Coronary artery (tissue), 2 donors: ENCODE results near the gene ZNF717.
"Not testable (repeated sequence)": the region's sequence is repeated elsewhere in the genome, so short reads cannot be mapped to it uniquely, and the experiment has no call there.

ENCODE experiments used
- DNase-seq: peaks from one replicate; pipeline ENCODE4 v3.0.0-alpha.2; 2017; ENCODE audit warnings: low spot score
- H3K27ac ChIP-seq, 2 donors: fragments of 200-600 bp; sonication (generic); one replicate each; pipeline ENCODE4 v1.5.1; 2016 to 2019
- H3K4me3 ChIP-seq: fragments of 200-600 bp; sonication (generic); 2 replicates; pipeline ENCODE4 v1.5.1; 2016; ENCODE audit warnings: mild to moderate bottlenecking, moderate library complexity
- TF ChIP-seq, protein P1 (sequence below): fragments of 200-600 bp; sonication (generic); IDR thresholded peaks from one replicate; pipeline ENCODE4 v1.5.1; 2019; ENCODE audit warnings: antibody characterized with exemption

The ZNF717 gene

DNA sequence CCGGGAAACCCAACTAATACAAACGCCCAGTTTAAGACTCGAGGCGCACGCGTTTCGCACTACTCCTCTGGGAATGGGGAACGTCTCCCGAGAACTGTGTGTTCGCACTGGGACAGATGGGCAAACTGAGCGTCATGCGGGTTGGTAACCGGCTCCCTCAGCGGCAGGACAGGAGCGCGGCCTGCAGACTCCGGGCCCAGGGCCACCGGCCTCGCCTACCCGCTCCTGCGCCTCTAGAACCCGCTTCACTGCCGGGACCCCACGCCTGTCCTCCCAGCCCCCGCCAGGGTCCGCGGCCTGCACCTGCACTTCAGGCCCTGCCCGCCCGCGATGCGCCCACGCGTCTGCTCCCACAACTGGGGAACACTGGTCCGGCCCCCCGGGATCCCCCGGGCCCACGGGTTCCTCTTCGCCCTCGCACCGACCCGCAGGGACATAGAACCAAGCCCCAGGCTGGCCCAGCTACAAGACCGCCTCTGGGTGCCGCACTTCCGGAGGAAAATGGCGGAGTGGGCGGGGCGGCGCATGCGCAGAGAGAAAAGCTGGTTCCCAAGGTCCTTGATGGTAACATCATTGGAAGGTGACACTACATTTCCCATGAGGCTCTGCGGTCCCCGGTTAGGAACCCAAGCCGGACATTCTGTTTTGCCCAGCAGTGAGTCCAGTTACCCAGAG lies at the start of gene ZNF717:
TSS of gene ZNF717 (minus strand) at position 469 of the 675 bp plus-strand sequence. CDS start 2,187 bp downstream, outside the sequence.
- DNase-seq: peak; percentile 93
- H3K4me3 ChIP-seq: peak within 1 kb of the TSS; percentile 94
- H3K27ac ChIP-seq: peak within 1 kb of the TSS; percentile 89 to 95

DNA sequence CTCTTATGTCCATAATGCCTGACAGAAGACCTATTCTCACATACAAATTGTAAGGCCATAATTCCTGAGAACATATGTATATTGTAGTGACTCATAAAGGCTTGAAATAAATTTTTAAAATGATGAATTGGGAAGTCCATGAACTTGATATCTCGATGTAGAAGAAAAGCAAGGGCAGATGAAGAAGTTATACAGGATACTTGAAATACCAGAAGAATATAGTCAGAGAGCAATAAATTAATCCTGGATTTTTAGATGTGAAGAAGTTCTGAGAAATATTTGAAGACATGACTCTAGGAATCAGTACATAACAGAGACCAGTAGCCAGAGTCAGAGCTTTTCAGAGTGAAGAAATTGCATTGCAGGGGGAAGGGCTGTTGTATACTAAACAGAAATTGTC lies 45.7 kb upstream of the ZNF717 start:
- not testable (repeated sequence) for DNase-seq, H3K4me3 ChIP-seq, H3K27ac ChIP-seq

DNA sequence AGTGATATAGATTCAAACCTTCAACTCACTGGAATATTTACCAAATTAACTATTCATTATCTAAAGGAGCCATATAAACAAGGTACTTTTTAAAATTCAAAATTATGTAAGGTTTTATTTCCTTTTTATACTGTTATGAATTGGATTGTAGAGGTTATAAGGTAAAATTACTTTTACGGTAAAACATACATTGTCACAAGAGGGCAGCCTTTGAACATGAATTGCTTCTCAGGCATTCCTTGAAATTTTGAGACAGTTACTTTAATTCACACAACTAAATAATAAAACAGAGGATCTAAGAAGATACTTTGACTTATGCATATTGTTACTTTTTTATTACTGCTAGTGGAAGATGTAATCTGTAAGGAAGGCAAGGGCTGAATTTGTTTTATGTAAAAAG lies 32.7 kb upstream of the ZNF717 start:
- not testable (repeated sequence) for H3K4me3 ChIP-seq, H3K27ac ChIP-seq, DNase-seq

DNA sequence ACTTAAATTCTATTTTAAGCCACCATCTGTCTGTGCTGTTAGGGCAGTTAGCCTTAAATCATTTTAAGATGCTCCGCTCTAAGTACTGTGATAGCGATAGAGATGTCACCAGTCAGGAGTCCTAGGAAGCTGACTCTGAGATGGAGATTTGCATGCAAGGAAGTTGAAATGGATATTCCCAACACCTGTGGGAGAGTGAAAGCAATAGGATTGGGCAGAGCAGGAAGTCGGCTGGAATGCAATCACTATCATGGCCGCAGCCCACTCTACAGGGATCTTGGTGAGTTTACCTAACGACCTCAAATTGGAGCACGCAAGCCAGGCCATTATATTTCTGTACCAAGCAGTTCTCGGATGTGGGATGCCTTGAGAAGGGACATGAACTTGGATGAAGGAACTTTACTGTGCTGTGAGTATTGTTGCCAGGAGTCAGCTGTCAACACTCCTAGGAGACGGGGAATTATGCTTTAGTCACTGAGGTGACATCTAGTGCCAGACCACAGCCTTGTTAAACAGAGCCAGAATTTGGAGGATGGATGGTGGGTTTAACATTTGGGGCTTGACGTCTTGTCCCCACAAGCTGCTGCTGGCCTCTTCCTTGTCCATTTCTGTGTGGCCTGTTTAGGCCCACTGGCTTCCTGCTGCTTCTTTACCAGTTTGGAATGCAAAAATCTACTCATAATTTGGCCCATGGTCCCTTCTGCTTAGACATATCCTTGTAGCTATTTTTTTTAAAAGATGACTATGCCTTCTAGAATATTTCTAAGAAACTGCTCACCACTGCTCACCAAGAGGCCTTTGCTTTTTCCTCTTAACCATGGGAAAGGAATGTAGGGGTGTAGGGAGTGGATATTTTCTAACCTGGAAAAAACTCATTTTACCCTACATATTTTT lies 31.2 kb upstream of the ZNF717 start:
- not testable (repeated sequence) for H3K4me3 ChIP-seq, DNase-seq
- H3K27ac ChIP-seq: peak overlapping the region in 1 of 2 donors; percentile 53

DNA sequence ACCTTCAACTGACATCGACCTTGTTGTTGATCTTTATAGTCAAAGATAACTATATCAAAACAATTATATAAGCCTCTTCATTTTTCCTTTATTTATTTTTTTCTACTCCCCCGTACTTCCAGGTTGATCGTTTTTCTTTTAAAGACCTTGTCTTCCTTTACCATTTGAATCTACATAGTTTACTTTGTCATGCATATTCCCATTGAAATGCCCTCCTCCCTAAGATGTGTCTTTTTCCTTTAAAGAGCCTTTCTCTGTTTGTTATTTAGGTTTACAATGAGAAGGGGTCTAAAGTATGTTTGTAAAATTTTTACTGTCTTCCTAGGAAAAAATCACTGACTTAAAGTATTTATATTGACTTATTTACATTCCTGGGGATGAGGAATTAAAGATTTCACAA lies 29.4 kb upstream of the ZNF717 start:
- no peak overlapping the region for H3K4me3 ChIP-seq
- TF ChIP-seq, protein P1, sequence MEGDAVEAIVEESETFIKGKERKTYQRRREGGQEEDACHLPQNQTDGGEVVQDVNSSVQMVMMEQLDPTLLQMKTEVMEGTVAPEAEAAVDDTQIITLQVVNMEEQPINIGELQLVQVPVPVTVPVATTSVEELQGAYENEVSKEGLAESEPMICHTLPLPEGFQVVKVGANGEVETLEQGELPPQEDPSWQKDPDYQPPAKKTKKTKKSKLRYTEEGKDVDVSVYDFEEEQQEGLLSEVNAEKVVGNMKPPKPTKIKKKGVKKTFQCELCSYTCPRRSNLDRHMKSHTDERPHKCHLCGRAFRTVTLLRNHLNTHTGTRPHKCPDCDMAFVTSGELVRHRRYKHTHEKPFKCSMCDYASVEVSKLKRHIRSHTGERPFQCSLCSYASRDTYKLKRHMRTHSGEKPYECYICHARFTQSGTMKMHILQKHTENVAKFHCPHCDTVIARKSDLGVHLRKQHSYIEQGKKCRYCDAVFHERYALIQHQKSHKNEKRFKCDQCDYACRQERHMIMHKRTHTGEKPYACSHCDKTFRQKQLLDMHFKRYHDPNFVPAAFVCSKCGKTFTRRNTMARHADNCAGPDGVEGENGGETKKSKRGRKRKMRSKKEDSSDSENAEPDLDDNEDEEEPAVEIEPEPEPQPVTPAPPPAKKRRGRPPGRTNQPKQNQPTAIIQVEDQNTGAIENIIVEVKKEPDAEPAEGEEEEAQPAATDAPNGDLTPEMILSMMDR: no peak
- no peak overlapping the region for H3K27ac ChIP-seq
- no peak for DNase-seq

DNA sequence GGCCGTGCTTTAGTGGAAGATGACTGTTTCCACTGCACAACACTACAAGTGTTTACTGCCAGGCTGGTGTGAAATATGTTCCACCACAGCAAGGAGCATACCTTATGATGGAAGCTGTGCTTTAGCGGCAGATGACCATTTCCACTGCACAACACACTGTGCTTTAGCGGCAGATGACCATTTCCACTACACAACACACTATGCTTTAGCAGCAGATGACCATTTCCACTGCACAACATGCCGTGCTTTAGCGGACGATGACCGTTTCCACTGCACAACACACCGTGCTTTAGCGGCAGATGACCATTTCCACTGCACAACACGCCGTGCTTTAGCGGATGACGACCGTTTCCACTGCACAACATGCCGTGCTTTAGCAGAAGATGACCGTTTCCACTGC lies 2.8 kb downstream of the ZNF717 start:
- DNase-seq: no peak
- TF ChIP-seq, protein P1: no peak
- Histone ChIP-seq H3K4me3 (no peak overlapping the region), H3K27ac (no peak overlapping the region)

DNA sequence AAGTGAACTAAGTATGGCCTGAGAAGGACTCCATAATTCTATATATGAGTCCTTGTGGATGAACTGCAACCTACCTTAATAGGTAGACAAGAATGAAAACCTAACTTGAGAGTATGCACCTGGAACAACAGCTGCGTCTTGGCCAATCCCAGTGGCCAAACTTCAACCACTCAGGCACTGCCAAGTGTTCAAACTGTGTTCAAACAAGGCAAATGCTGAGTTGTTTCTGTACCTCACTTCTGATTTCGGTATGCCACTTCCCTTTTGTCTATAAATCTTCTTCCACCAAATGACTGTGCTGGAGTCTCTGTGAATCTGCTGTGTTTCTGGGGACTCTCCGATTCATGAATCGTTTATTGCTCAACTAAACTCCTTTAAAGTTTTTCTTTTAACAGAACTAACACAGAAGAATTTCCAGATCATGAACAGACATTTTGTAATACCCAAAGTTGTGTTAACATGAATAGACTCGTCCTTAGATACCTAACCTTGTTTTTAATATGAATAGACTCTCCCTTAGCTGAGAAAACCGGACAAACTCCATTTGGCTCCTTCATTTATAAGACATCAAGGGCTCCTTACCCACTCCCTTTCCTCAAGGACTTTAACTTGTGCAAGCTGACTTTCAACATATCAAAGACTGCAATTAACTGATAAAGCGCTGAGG lies 4.1 kb downstream of the ZNF717 start:
- no peak overlapping the region for H3K4me3 ChIP-seq
- DNase-seq: no peak
- TF ChIP-seq, protein P1: no peak

DNA sequence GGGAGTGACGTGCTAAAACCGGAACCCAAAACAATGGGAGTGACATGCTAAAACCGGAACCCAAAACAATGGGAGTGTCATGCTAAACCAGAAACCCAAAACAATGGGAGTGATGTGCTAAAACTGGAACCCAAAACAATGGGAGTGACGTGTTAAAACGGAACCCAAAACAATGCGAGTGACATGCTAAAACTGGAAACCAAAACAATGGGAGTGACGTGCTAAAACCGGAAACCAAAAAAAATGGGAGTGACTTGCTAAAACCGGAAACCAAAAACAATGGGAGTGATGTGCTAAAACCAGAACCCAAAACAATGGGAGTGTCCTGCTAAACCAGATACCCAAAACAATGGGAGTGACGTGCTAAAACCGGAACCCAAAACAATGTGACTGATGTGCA lies 7.6 kb downstream of the ZNF717 start:
- H3K4me3 ChIP-seq, H3K27ac ChIP-seq, DNase-seq: not testable (repeated sequence)

More for the DNA sequence above, 4.1 kb downstream of the ZNF717 start:
- no peak overlapping the region for H3K27ac ChIP-seq

DNA sequence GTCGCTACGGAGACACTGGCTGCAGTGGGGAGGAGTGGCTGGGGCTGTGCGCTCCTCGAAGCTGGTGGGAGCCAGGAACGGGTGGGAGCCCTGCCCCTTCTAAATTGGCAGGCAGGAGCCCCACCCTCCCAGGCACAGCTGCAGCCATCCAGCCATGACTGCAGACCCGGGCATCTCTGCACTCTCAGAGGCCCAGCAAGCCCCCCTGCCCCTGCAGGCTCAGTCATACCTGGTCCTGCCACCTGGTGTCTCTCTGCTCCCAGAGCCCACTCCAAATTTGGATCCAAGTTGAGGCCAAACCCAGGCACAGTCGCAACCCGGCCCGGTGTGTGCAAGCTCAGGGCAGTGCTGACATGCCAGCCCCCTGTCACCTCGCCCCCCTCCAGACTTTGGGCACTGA lies 13.7 kb downstream of the ZNF717 start:
- not testable (repeated sequence) for H3K4me3 ChIP-seq, H3K27ac ChIP-seq, DNase-seq

DNA sequence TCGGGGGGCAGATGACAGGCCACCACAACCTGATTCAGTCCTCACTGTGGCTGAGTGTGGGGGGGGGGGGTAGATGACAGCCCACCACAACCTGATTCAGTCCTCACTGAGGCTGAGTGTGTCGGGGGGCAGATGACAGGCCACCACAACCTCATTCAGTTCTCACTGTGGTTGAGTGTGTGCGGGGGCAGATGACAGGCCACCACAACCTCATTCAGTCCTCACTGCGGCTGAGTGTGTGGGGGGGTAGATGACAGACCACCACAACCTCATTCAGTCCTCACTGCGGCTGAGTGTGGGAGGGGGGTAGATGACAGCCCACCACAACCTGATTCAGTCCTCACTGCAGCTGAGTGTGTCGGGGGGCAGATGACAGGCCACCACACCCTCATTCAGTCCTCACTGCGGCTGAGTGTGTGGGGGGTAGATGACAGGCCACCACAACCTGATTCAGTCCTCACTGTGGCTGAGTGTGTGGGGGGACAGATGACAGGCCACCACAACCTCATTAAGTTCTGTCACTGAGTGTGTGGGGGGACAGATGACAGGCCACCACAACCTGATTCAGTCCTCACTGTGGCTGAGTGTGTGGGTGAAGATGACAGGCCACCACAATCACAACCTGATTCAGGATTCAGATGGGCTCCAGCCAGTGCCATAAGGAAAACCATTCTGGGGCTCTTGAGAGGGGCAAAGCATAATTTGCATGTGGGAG lies 16.9 kb downstream of the ZNF717 start:
- TF ChIP-seq, protein P1: no peak
- H3K4me3 ChIP-seq: no peak overlapping the region
- H3K27ac ChIP-seq: no peak overlapping the region
- no peak for DNase-seq
